Tibial nerve (tissue), 4 donors: ENCODE measurements around the gene INCA1.

Experiments used
- EP300 ChIP-seq, 2 donors: sonication (generic); formaldehyde crosslinking; IDR thresholded peaks; one replicate each; pipeline ENCODE4 v1.6.1; 2017; ENCODE audit warnings: antibody characterized with exemption in 2 of 2, mild to moderate bottlenecking in 1 of 2
- POLR2A ChIP-seq, 2 donors: fragments of 450-650 bp; IDR thresholded peaks; one replicate each; pipeline ENCODE4 v1.6.1; 2017; ENCODE audit warnings: antibody characterized with exemption in 2 of 2, mild to moderate bottlenecking in 2 of 2, moderate library complexity in 2 of 2
- TF ChIP-seq, protein P1 (sequence below), 5 experiments: fragments of 200-600 bp in 3 of 5; fragments of 450-650 bp in 2 of 5; sonication (generic) in 3 of 5; IDR thresholded peaks; one replicate each; pipeline ENCODE4 v1.5.1; 2016 to 2019; ENCODE audit warnings: antibody characterized with exemption in 5 of 5, mild to moderate bottlenecking in 3 of 5, moderate library complexity in 2 of 5

GRCh38 chr17:4969551-4970173 lies 27.7 kb downstream of the INCA1 start:
- TF ChIP-seq, protein P1, sequence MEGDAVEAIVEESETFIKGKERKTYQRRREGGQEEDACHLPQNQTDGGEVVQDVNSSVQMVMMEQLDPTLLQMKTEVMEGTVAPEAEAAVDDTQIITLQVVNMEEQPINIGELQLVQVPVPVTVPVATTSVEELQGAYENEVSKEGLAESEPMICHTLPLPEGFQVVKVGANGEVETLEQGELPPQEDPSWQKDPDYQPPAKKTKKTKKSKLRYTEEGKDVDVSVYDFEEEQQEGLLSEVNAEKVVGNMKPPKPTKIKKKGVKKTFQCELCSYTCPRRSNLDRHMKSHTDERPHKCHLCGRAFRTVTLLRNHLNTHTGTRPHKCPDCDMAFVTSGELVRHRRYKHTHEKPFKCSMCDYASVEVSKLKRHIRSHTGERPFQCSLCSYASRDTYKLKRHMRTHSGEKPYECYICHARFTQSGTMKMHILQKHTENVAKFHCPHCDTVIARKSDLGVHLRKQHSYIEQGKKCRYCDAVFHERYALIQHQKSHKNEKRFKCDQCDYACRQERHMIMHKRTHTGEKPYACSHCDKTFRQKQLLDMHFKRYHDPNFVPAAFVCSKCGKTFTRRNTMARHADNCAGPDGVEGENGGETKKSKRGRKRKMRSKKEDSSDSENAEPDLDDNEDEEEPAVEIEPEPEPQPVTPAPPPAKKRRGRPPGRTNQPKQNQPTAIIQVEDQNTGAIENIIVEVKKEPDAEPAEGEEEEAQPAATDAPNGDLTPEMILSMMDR (IDR thresholded peaks at IDR 0.05), result no peak
- TF ChIP-seq EP300 (IDR thresholded peaks at IDR 0.05) (no peak), POLR2A (IDR thresholded peaks at IDR 0.05) (no peak)
